ENCODE measurements around the gene FAM193B. TPM values are rescaled to one million over a fixed set of nuclear protein-coding genes. Genes with fewer than 3 reads are reported as not detected.
A peak's percentile ranks its signal among the peaks of the same experiment; 100 is the strongest.

The FAM193B gene
- total and polyA plus RNA-seq, 9 of the 15 experiments (the other 6 are each of a cell fraction or from before 2014, with no cell fraction given), result 4.4 to 76.4 (median 37.3) TPM

DNA sequence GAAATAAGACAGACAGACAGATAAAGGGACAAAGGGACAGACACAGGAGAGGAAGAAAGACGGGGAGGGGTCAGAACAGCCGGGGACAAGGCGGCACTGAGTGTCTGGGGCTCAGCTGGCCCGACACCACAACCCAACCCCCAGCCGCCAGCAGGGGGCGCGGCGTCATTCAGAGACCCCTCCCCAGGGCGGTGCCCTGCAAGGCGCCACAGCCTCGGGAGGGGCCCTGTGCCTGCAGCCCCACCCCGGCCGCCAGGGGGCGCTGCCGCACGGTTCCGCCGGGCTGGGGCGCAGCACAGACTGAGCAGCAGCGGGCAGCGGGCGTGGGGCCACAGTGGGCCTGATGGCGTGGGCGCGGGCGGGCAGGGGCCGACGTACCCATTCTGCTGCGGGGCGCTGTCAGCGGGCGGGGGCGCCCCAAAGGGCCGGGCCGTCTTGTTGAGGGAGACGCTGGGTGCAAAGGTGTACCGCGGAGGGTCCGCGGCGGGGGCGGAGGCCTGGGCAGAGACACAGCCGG lies 62.9 kb downstream of the FAM193B start (continued):
- TF ChIP-seq ZNF277 (CRISPR knock-in tag; IDR thresholded peaks at IDR 0.05; ENCODE audit: borderline replicate concordance) (no peak), ZBTB43 (CRISPR knock-in tag; IDR thresholded peaks at IDR 0.05) (no peak), ATF1 (CRISPR knock-in tag; IDR thresholded peaks at IDR 0.05) (0 out of 2 replicates have a peak, but pooled peaks have one; percentile 41), ATF1 (tag; IDR thresholded peaks at IDR 0.05) (peak; percentile 55), RERE (CRISPR knock-in tag; IDR thresholded peaks at IDR 0.05; ENCODE audit: borderline replicate concordance) (no peak), RCOR1 (IDR thresholded peaks at IDR 0.05; ENCODE audit: borderline replicate concordance in 1 of 2, low read depth in 2 of 2, low read length in 2 of 2) (peak in 1 of 2 experiments; percentile 55; a peak in 3 of 4 replicates)
- TF ChIP-seq, protein P1, sequence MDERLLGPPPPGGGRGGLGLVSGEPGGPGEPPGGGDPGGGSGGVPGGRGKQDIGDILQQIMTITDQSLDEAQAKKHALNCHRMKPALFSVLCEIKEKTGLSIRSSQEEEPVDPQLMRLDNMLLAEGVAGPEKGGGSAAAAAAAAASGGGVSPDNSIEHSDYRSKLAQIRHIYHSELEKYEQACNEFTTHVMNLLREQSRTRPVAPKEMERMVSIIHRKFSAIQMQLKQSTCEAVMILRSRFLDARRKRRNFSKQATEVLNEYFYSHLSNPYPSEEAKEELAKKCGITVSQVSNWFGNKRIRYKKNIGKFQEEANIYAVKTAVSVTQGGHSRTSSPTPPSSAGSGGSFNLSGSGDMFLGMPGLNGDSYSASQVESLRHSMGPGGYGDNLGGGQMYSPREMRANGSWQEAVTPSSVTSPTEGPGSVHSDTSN (CRISPR knock-in tag; IDR thresholded peaks at IDR 0.05; ENCODE audit: low read depth), result no peak
- TF ChIP-seq, protein P1 (tag; conservative IDR thresholded peaks at IDR 0.05; ENCODE audit: low read depth), result no peak

All from K562 (cell line).